ENCODE measurements around the gene MS4A6E.

DNA sequence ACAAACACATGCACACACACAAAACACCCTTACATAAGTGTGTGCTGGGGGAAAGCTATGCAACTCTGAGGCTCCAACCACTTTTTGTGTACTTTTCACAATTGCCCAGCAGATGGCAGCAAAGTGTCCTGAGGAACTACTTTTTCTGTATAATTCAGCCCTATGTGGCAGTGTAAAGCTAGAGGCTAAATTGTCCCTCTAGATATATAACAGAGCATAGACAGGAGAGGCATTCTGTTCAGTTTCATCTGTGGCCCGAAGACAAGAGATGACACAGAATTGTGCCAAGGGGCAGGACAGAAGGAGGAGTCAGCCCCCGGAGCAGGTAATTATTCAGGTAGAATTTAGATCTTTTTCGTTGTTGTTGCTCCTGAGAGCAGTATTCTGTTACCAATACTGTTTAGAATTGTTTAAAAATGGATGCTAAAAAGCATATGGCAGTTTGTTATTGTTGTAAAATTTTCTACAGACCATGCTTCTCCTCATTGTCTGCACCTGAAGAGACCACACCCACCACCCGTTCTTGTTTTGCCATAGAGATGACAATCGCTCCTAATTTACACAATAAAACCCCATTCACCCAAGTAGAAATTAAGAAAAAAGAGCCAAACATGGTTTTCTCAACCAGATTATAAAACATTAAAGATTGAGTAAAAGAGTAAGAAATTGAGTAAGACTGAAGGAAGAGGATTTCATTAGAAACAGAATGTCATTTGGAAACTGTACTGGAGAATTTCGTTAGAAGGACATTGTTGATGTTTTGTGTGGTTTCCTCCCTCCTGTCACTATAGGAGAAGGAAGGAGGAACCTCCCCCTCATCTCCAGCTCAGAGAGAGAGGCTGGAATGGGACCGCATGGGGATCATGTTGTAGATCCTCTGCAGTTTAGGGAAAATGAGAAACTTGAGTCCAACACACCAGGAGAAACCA, 36.8 kb downstream of the MS4A6E start:
- TF ChIP-seq KLF9 (tag by site-specific recombination; IDR thresholded peaks at IDR 0.05; ENCODE audit: low read depth) (no peak), ZNF10 (tag by site-specific recombination; IDR thresholded peaks at IDR 0.05) (no peak), GLI4 (tag by site-specific recombination; IDR thresholded peaks at IDR 0.05) (no peak), ZNF521 (tag by site-specific recombination; IDR thresholded peaks at IDR 0.05) (no peak), ZNF416 (tag by site-specific recombination; IDR thresholded peaks at IDR 0.05) (no peak), ZNF184 (tag by site-specific recombination; IDR thresholded peaks at IDR 0.05) (no peak), PATZ1 (tag by site-specific recombination; IDR thresholded peaks at IDR 0.05) (no peak), SP2 (tag by site-specific recombination; IDR thresholded peaks at IDR 0.05) (no peak), ZNF449 (tag by site-specific recombination; IDR thresholded peaks at IDR 0.05) (no peak), KLF16 (tag by site-specific recombination; IDR thresholded peaks at IDR 0.05) (no peak), ZNF596 (tag by site-specific recombination; IDR thresholded peaks at IDR 0.05) (no peak)
- TF ChIP-seq, protein P1, sequence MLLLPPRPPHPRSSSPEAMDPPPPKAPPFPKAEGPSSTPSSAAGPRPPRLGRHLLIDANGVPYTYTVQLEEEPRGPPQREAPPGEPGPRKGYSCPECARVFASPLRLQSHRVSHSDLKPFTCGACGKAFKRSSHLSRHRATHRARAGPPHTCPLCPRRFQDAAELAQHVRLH (tag by site-specific recombination; IDR thresholded peaks at IDR 0.05), result no peak
- TF ChIP-seq, protein P2, sequence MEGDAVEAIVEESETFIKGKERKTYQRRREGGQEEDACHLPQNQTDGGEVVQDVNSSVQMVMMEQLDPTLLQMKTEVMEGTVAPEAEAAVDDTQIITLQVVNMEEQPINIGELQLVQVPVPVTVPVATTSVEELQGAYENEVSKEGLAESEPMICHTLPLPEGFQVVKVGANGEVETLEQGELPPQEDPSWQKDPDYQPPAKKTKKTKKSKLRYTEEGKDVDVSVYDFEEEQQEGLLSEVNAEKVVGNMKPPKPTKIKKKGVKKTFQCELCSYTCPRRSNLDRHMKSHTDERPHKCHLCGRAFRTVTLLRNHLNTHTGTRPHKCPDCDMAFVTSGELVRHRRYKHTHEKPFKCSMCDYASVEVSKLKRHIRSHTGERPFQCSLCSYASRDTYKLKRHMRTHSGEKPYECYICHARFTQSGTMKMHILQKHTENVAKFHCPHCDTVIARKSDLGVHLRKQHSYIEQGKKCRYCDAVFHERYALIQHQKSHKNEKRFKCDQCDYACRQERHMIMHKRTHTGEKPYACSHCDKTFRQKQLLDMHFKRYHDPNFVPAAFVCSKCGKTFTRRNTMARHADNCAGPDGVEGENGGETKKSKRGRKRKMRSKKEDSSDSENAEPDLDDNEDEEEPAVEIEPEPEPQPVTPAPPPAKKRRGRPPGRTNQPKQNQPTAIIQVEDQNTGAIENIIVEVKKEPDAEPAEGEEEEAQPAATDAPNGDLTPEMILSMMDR (tag by site-specific recombination; IDR thresholded peaks at IDR 0.05), result no peak
- TF ChIP-seq, protein P3, sequence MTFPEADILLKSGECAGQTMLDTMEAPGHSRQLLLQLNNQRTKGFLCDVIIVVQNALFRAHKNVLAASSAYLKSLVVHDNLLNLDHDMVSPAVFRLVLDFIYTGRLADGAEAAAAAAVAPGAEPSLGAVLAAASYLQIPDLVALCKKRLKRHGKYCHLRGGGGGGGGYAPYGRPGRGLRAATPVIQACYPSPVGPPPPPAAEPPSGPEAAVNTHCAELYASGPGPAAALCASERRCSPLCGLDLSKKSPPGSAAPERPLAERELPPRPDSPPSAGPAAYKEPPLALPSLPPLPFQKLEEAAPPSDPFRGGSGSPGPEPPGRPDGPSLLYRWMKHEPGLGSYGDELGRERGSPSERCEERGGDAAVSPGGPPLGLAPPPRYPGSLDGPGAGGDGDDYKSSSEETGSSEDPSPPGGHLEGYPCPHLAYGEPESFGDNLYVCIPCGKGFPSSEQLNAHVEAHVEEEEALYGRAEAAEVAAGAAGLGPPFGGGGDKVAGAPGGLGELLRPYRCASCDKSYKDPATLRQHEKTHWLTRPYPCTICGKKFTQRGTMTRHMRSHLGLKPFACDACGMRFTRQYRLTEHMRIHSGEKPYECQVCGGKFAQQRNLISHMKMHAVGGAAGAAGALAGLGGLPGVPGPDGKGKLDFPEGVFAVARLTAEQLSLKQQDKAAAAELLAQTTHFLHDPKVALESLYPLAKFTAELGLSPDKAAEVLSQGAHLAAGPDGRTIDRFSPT (tag by site-specific recombination; IDR thresholded peaks at IDR 0.05), result no peak

Measured in HEK293 (cell line).